DOHH2 (cell line): Measurements from ENCODE around the gene CLCA2.

Experiments used
- H3F3A ChIP-seq: fragments of 200-600 bp; sonication (generic), shearing (Covaris generic); 2 replicates; pipeline ENCODE4 v1.6.0; 2016; ENCODE audit warnings: antibody characterized with exemption, mild to moderate bottlenecking; ENCODE audit not compliant: control insufficient read depth, insufficient read depth
- H3K27ac ChIP-seq: fragments of 200-600 bp; sonication (generic); 2 replicates; pipeline ENCODE4 v1.5.1; 2014; ENCODE audit warnings: low read depth, mild to moderate bottlenecking, low read length, moderate library complexity
- H3K27me3 ChIP-seq: fragments of 200-600 bp; sonication (generic); 2 replicates; pipeline ENCODE4 v1.6.1; 2014; ENCODE audit warnings: mild to moderate bottlenecking, low read length, mixed read lengths; ENCODE audit not compliant: control insufficient read depth
- H3K36me3 ChIP-seq: fragments of 200-600 bp; sonication (generic); 2 replicates; pipeline ENCODE4 v1.6.1; 2014; ENCODE audit warnings: mild to moderate bottlenecking, low read length, moderate library complexity, mixed read lengths; ENCODE audit not compliant: control insufficient read depth
- H3K4me1 ChIP-seq: fragments of 200-600 bp; sonication (generic); 2 replicates; pipeline ENCODE4 v1.6.1; 2014; ENCODE audit warnings: mild to moderate bottlenecking, low read length, mixed read lengths; ENCODE audit not compliant: control insufficient read depth
- H3K4me2 ChIP-seq: fragments of 200-600 bp; sonication (generic); 2 replicates; pipeline ENCODE4 v1.6.0; 2014; ENCODE audit warnings: mild to moderate bottlenecking, low read length, moderate library complexity
- H3K4me3 ChIP-seq: fragments of 200-600 bp; sonication (generic); 2 replicates; pipeline ENCODE4 v1.5.1; 2014; ENCODE audit warnings: mild to moderate bottlenecking, low read length, mixed read lengths
- H3K79me2 ChIP-seq: fragments of 200-600 bp; sonication (generic); 2 replicates; pipeline ENCODE4 v1.6.1; 2014; ENCODE audit warnings: mild to moderate bottlenecking, low read length, mixed read lengths; ENCODE audit not compliant: control insufficient read depth
- H3K9me2 ChIP-seq: fragments of 200-600 bp; sonication (generic); replicated peaks from 2 replicates; pipeline ENCODE4 v1.6.1; 2014; ENCODE audit warnings: mild to moderate bottlenecking, low read length, mixed read lengths; ENCODE audit not compliant: control insufficient read depth
- H3K9me3 ChIP-seq: fragments of 200-600 bp; sonication (generic); 2 replicates; pipeline ENCODE4 v1.6.1; 2014; ENCODE audit warnings: antibody characterized with exemption, low read length, mixed read lengths; ENCODE audit not compliant: control insufficient read depth, insufficient read depth
- H4K20me1 ChIP-seq: fragments of 200-600 bp; sonication (generic); 2 replicates; pipeline ENCODE4 v1.6.0; 2014; ENCODE audit warnings: low read depth, mild to moderate bottlenecking, antibody characterized with exemption, low read length, moderate library complexity; ENCODE audit not compliant: control insufficient read depth, insufficient read depth
- EZH2phosphoT487 ChIP-seq: fragments of 200-600 bp; sonication (generic); IDR thresholded peaks from 2 replicates; pipeline ENCODE4 v1.6.1; 2017; ENCODE audit warnings: borderline replicate concordance, mild to moderate bottlenecking, antibody characterized with exemption, low read length, moderate library complexity, mixed read lengths
- TF ChIP-seq, protein P1 (sequence below): fragments of 200-600 bp; sonication (generic); IDR thresholded peaks from one replicate; pipeline ENCODE4 v1.5.1; 2014; ENCODE audit warnings: antibody characterized with exemption, mild to moderate bottlenecking, low read depth, low read length; ENCODE audit not compliant: poor library complexity, severe bottlenecking

The CLCA2 gene

DNA sequence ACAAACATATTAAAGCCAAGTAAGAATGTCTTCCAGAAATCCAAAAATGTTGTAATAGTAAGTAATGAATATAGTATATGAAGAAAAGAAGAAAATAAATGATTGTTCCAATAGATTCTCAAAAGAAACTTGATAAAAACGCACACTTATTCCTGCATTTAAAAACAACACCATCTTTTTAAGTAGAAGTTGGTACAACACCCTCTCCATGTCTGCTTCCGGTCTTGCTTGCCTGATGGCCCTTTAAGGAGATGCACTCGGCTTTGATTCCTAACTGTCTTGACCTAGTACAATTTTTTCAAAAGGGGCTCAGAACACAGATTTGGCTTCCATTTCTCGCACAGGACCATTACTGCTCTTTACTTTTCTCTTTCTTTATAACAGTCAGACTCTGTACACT, 53.7 kb downstream of the CLCA2 start:
- no peaks in the 10 kb centered on the region for H3K36me3 ChIP-seq
- no peak overlapping the region for H3K27ac ChIP-seq
- H3F3A ChIP-seq, result no peaks in the 10 kb centered on the region
- no peak overlapping the region for H3K4me3 ChIP-seq
- TF ChIP-seq, protein P1, sequence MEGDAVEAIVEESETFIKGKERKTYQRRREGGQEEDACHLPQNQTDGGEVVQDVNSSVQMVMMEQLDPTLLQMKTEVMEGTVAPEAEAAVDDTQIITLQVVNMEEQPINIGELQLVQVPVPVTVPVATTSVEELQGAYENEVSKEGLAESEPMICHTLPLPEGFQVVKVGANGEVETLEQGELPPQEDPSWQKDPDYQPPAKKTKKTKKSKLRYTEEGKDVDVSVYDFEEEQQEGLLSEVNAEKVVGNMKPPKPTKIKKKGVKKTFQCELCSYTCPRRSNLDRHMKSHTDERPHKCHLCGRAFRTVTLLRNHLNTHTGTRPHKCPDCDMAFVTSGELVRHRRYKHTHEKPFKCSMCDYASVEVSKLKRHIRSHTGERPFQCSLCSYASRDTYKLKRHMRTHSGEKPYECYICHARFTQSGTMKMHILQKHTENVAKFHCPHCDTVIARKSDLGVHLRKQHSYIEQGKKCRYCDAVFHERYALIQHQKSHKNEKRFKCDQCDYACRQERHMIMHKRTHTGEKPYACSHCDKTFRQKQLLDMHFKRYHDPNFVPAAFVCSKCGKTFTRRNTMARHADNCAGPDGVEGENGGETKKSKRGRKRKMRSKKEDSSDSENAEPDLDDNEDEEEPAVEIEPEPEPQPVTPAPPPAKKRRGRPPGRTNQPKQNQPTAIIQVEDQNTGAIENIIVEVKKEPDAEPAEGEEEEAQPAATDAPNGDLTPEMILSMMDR, result no peak
- TF ChIP-seq EZH2phosphoT487, result no peak
- H3K9me3 ChIP-seq, result no peaks in the 10 kb centered on the region
- H4K20me1 ChIP-seq, result no peaks in the 10 kb centered on the region
- no peaks in the 10 kb centered on the region for H3K9me2 ChIP-seq
- H3K4me1 ChIP-seq, result no peaks in the 10 kb centered on the region
- no peak overlapping the region for H3K4me2 ChIP-seq
- H3K79me2 ChIP-seq, result no peaks in the 10 kb centered on the region
- H3K27me3 ChIP-seq, result peaks cover 7% of the 10 kb centered on the region; the same call in 1 of the 2 replicates

DNA sequence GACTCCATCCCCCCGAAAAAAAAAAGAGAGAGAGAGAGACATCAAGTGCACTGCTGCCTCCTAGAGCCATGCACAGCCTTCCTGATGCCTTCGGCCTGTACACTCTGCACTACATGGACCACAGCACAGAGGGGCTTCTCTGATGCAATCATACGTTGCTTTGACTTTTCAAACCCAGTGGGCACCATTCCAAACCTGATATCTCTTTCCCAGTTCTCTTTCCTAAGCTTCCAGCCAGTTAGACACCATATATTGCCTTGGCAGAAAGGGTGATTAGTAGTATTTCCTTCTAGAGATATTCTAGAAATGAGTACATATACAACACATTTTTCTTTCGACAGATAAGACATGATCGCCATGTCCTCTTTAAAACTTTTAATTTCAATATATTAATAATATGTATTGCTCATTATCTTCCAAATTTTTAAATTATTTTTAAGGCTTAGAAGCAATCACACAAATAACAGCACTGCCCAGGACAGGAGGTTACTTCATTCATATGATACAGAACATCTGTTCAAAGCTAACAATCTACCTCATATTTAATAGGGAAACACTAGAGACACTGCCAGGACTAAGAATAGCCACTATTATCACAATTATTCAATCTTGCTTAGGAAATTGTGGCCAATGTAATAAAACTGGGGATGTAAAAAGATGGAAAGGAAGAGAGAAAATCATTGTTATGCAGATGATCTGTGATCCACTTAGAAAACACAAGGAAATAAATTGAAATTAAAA, 54.6 kb downstream of the CLCA2 start:
- Histone ChIP-seq H3K4me2 (no peak overlapping the region), H3K79me2 (no peaks in the 10 kb centered on the region)

DNA sequence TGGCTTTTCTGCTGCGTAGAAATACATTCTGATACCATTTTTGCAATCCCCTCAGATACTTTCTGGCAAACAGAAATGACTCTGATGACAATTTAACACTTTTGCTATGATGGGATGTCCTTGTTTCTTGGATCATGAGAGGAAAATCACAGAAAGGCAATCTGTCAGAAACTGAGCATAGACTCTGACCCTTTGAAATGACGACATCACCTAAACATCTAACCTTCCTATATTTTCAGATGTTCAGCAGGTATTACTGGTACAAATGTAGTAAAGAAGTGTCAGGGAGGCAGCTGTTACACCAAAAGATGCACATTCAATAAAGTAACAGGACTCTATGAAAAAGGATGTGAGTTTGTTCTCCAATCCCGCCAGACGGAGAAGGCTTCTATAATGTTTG, 58.0 kb downstream of the CLCA2 start:
- Histone ChIP-seq H3K27ac (no peak overlapping the region), H3K4me1 (no peaks in the 10 kb centered on the region), H3F3A (no peaks in the 10 kb centered on the region), H3K4me2 (no peak overlapping the region), H3K36me3 (no peaks in the 10 kb centered on the region), H3K79me2 (no peaks in the 10 kb centered on the region), H4K20me1 (no peaks in the 10 kb centered on the region), H3K4me3 (no peak overlapping the region), H3K27me3 (peaks cover 7% of the 10 kb centered on the region; the same call in 1 of the 2 replicates), H3K9me2 (no peaks in the 10 kb centered on the region), H3K9me3 (no peaks in the 10 kb centered on the region)
- TF ChIP-seq EZH2phosphoT487, result no peak
- TF ChIP-seq, protein P1, result no peak

More for the DNA sequence above, 54.6 kb downstream of the CLCA2 start:
- H3K9me3 ChIP-seq, result no peaks in the 10 kb centered on the region
- H4K20me1 ChIP-seq, result no peaks in the 10 kb centered on the region
- no peaks in the 10 kb centered on the region for H3K4me1 ChIP-seq
- H3K27ac ChIP-seq, result no peak overlapping the region
- H3K9me2 ChIP-seq, result no peaks in the 10 kb centered on the region
- H3F3A ChIP-seq, result no peaks in the 10 kb centered on the region
- H3K27me3 ChIP-seq, result 0 out of 2 replicates have a peak, but pooled peaks cover 4% of the 10 kb centered on the region
- H3K4me3 ChIP-seq, result no peak overlapping the region
- TF ChIP-seq, protein P1, result no peak
- TF ChIP-seq EZH2phosphoT487, result no peak
- H3K36me3 ChIP-seq, result no peaks in the 10 kb centered on the region
